SK-N-SH treated with all-trans-retinoic acid at 6 μM for 48 hours (cell line): ENCODE measurements around the gene ALS2CL.

Source experiments
- ARNTL ChIP-seq: fragments of 450-650 bp; formaldehyde crosslinking; IDR thresholded peaks from 2 replicates; pipeline ENCODE4 v1.5.0; 2020; ENCODE audit warnings: low read depth, mild to moderate bottlenecking, moderate library complexity, borderline replicate concordance
- ISL1 ChIP-seq: fragments of 250-450 bp; sonication (Bioruptor Pico); IDR thresholded peaks from 2 replicates; pipeline ENCODE4 v2.1.2; 2022; ENCODE audit warnings: mild to moderate bottlenecking, moderate library complexity
- PPARA ChIP-seq: fragments of 250-450 bp; sonication (Bioruptor Pico); IDR thresholded peaks from 2 replicates; pipeline ENCODE4 v1.5.0; 2020; ENCODE audit warnings: mild to moderate bottlenecking, borderline replicate concordance
- SNAI2 ChIP-seq: fragments of 250-450 bp; sonication (Bioruptor Pico); IDR thresholded peaks from 2 replicates; pipeline ENCODE4 v1.5.0; 2020; ENCODE audit warnings: mild to moderate bottlenecking, moderate library complexity
- TCF4 ChIP-seq: fragments of 250-450 bp; sonication (Bioruptor Pico); IDR thresholded peaks from 2 replicates; pipeline ENCODE4 v1.8.0; 2021; ENCODE audit warnings: mild to moderate bottlenecking, moderate library complexity, borderline replicate concordance
- ZFP3 ChIP-seq: fragments of 250-450 bp; sonication (Bioruptor Pico); IDR thresholded peaks from 2 replicates; pipeline ENCODE4 v1.5.0; 2020; ENCODE audit warnings: mild to moderate bottlenecking, moderate library complexity
- ZFP30 ChIP-seq: fragments of 450-650 bp; formaldehyde crosslinking; IDR thresholded peaks from 2 replicates; pipeline ENCODE4 v1.5.0; 2022; ENCODE audit warnings: mild to moderate bottlenecking, moderate library complexity

GRCh38 chr3:46716461-46717441, 23.3 kb upstream of the ALS2CL start:
- TF ChIP-seq ISL1, result no peak
- TF ChIP-seq ZFP3 (CRISPR knock-in tag), result no peak
- no peak for TF ChIP-seq TCF4 (CRISPR knock-in tag)
- TF ChIP-seq ARNTL (CRISPR knock-in tag), result no peak
- no peak for TF ChIP-seq SNAI2 (CRISPR knock-in tag)
- no peak for TF ChIP-seq ZFP30 (CRISPR knock-in tag)
- no peak for TF ChIP-seq PPARA (CRISPR knock-in tag)
